Peyer's patch (tissue), 4 donors: ENCODE data around the gene CADM4. TPM values are rescaled to one million over a fixed set of nuclear protein-coding genes. Genes with fewer than 3 reads are reported as not detected.
A peak's percentile ranks its signal among the peaks of the same experiment; 100 is the strongest.

Experiments used
- DNase-seq, 3 donors: peaks; one replicate each; pipeline ENCODE4 v3.0.0-alpha.2; 2017 to 2019
- H3K27ac ChIP-seq, 4 donors: fragments of 200-600 bp; sonication (generic); one replicate each; pipeline ENCODE4 v1.5.1; 2016 to 2019
- H3K27me3 ChIP-seq, 2 donors: fragments of 200-600 bp; sonication (generic); one replicate each; pipeline ENCODE4 v1.5.1; 2019
- H3K36me3 ChIP-seq, 3 donors: fragments of 200-600 bp; sonication (generic); one replicate each; pipeline ENCODE4 v1.5.1; 2016 to 2019
- H3K4me1 ChIP-seq, 4 donors: fragments of 200-600 bp; sonication (generic); one replicate each; pipeline ENCODE4 v1.5.1; 2016 to 2019
- H3K4me3 ChIP-seq, 4 donors: fragments of 200-600 bp; sonication (generic); 1 replicate in 3 of 4; 2 replicates in 1 of 4; pipeline ENCODE4 v1.5.1; 2016 to 2019; ENCODE audit warnings: mild to moderate bottlenecking in 1 of 4
- H3K9me3 ChIP-seq, 4 donors: fragments of 200-600 bp; sonication (generic); one replicate each; pipeline ENCODE4 v1.5.1; 2016 to 2019; ENCODE audit warnings: mild to moderate bottlenecking in 1 of 4
- CTCF ChIP-seq, 6 experiments: fragments of 450-650 bp in 4 of 6; fragments of 200-600 bp in 2 of 6; sonication (generic) in 1 of 6; IDR thresholded peaks; one replicate each; pipeline ENCODE4 v1.5.1; 2017 to 2019; ENCODE audit warnings: antibody characterized with exemption in 6 of 6, mild to moderate bottlenecking in 3 of 6, moderate library complexity in 1 of 6
- POLR2A ChIP-seq, 2 donors: fragments of 450-650 bp; IDR thresholded peaks; one replicate each; pipeline ENCODE4 v1.5.1; 2017; ENCODE audit warnings: antibody characterized with exemption in 2 of 2, mild to moderate bottlenecking in 2 of 2, moderate library complexity in 2 of 2
- total RNA-seq, 4 donors: library from RNA; depleted of rRNA; stranded (reverse); fragments of >200 nt; gene quantifications; one replicate each; pipeline ENCODE4 v1.1.0, GENCODE V29; 2016

The CADM4 gene
- total RNA-seq, 4 donors from 2014 or later = 0.80 to 1.4 TPM; not detected in 2

GRCh38 chr19:43675269-43675879, 35.7 kb upstream of the CADM4 start:
- H3K9me3 ChIP-seq = no peaks in the 10 kb centered on the region
- peak overlapping the region in 1 of 4 donors; percentile 11 for H3K4me3 ChIP-seq
- no peaks in the 10 kb centered on the region for H3K27me3 ChIP-seq
- peak; percentile 62 to 92 for TF ChIP-seq POLR2A (IDR thresholded peaks at IDR 0.05)
- no peak for TF ChIP-seq CTCF (IDR thresholded peaks at IDR 0.05)
- no peaks in the 10 kb centered on the region for H3K36me3 ChIP-seq
- peak in 2 of 3 donors; percentile 83 to 90 for DNase-seq
- peaks cover 0 to 18% (median 0%) of the 10 kb centered on the region in 4 donors for H3K4me1 ChIP-seq
- H3K27ac ChIP-seq = peak overlapping the region in 3 of 4 donors; percentile 82 to 90 (median 89)

DNA sequence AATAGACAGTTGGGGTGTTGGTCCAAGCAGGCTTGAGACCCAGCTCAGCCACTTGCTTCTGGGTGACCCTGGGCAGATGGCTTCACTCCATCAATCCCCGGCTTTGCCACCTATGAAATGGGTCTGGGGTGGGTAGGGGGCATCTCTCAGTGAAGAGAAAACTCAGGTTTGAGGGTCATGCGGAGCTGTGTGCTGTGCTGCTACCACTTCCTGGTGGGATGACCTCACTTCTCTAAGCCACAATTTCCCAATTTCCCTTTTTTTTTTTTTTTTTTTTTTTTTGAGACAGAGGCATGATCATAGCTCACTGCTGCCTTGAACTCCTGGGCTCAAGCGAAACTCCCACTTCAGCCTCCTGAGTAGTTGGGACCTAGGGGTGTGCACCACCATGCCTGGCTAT, 34.9 kb upstream of the CADM4 start:
- Histone ChIP-seq H3K4me1 (peaks cover 0 to 25% (median 6%) of the 10 kb centered on the region in 4 donors), H3K27me3 (no peaks in the 10 kb centered on the region), H3K36me3 (no peaks in the 10 kb centered on the region), H3K9me3 (no peaks in the 10 kb centered on the region), H3K4me3 (no peak overlapping the region), H3K27ac (peak overlapping the region in 3 of 4 donors; percentile 82 to 90 (median 89))
- DNase-seq = no peak
- TF ChIP-seq CTCF (IDR thresholded peaks at IDR 0.05) (no peak), POLR2A (IDR thresholded peaks at IDR 0.05) (no peak)

DNA sequence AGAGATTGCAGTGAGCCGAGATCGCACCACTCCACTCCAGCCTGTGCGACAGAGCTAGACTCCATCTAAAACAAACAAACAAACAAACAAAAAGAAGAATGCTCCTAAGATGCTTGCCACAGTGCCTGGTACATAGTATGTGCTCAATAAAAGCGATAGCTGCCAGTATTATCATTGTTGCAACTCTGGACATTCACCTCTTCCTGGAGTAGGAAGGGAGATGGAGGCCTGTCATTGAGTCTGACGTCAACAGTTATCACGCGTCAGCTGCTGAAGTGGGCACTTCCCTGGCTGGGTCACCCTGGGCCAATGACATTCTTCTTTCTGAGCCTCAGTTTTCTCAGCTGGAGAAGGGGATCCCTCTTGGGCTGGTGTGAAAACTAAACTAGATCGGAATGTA, 34.5 kb upstream of the CADM4 start:
- DNase-seq = no peak
- Histone ChIP-seq H3K9me3 (no peaks in the 10 kb centered on the region), H3K27me3 (no peaks in the 10 kb centered on the region), H3K27ac (peak overlapping the region in 3 of 4 donors; percentile 82 to 90 (median 89)), H3K4me1 (peaks cover 0 to 27% (median 6%) of the 10 kb centered on the region in 4 donors), H3K4me3 (no peak overlapping the region), H3K36me3 (no peaks in the 10 kb centered on the region)
- TF ChIP-seq POLR2A (IDR thresholded peaks at IDR 0.05) = no peak
- TF ChIP-seq CTCF (IDR thresholded peaks at IDR 0.05) = no peak

- Histone ChIP-seq H3K27ac (no peak overlapping the region), H3K4me1 (peaks cover 0 to 24% (median 7%) of the 10 kb centered on the region in 4 donors), H3K4me3 (no peak overlapping the region), H3K9me3 (no peaks in the 10 kb centered on the region), H3K36me3 (no peaks in the 10 kb centered on the region), H3K27me3 (no peaks in the 10 kb centered on the region)
- DNase-seq = no peak
- TF ChIP-seq CTCF (IDR thresholded peaks at IDR 0.05) (no peak), POLR2A (IDR thresholded peaks at IDR 0.05) (no peak)
Measured at GRCh38 chr19:43673637-43674036, 34.0 kb upstream of the CADM4 start.

DNA sequence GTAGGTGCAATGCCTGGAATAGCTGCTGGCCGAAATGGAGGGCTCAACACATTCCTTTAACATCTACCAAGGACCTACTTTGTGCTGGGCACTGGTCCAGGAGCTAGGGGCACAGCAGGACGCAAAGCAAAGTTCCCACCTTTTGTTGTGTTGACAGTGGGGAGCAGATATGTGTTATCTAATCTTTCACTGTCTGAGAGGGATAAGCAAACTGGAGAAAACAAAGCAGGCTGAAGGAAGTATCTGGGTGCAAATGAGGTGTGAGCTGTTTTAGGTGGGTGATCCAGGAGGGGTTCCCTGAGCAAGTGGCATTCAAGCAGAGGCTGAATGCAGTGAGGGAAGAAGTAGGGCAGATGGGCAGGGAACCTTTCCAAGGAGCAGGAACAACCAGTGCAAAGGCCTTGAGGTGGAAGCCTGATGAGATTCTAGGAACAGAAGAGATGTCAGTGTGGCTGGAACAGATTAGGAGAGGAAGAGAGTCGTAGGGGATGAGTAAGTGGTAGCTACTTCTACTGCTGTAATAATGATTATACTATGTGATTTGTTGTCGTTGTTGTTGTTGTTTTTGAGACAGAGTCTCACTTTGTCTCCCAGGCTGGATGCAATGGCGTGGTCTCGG, 32.5 kb upstream of the CADM4 start:
- Histone ChIP-seq H3K36me3 (no peaks in the 10 kb centered on the region), H3K27me3 (no peaks in the 10 kb centered on the region), H3K27ac (no peak overlapping the region), H3K9me3 (no peaks in the 10 kb centered on the region), H3K4me1 (peaks cover 0 to 30% (median 9%) of the 10 kb centered on the region in 4 donors), H3K4me3 (no peak overlapping the region)
- DNase-seq = no peak
- TF ChIP-seq POLR2A (IDR thresholded peaks at IDR 0.05) (no peak), CTCF (IDR thresholded peaks at IDR 0.05) (no peak)
